Panc1 (cell line): ENCODE data around the gene SLC45A1. TPM values are rescaled to one million over a fixed set of nuclear protein-coding genes. Genes with fewer than 3 reads are reported as not detected.

Experiments
- ATAC-seq: fragments of 200-7000 bp; cut with Tn5 transposase; 2 replicates; pipeline ENCODE4 v1.9.1; 2020; ENCODE audit warnings: mild to moderate bottlenecking, moderate library complexity
- BruUV-seq: library from RNA; stranded (reverse); fragments of 400-500 nt; replicated peaks from 2 replicates; lab custom pipeline; 2021; lab: Mats Ljungman, UMichigan
- CTCF ChIA-PET: fragments of 300-600 bp; sonication (Branson Sonifier 250); formaldehyde crosslinking; loops from one replicate; lab custom pipeline; 2022; ENCODE audit warnings: antibody characterized with exemption; lab: Charles Lee
- POLR2A ChIA-PET: fragments of 300-600 bp; sonication (Branson Sonifier 250); formaldehyde crosslinking; loops from one replicate; lab custom pipeline; 2022; ENCODE audit warnings: antibody characterized with exemption; lab: Charles Lee
- DNase-seq: peaks from one replicate; pipeline ENCODE4 v3.0.0-alpha.2; 2010; ENCODE audit warnings: low read depth, low spot score
- H3K27ac ChIP-seq: 2 replicates; pipeline ENCODE4 v1.5.1; 2011; ENCODE audit warnings: mild to moderate bottlenecking, low read length, inconsistent platforms
- H3K27me3 ChIP-seq: fragments of 200-500 bp; sonication (Bioruptor generic); 2 replicates; pipeline ENCODE4 v1.6.0; 2014; ENCODE audit warnings: low read length, inconsistent platforms; ENCODE audit not compliant: control insufficient read depth, insufficient read depth
- H3K36me3 ChIP-seq: fragments of 200-500 bp; sonication (Bioruptor generic); 2 replicates; pipeline ENCODE4 v1.5.1; 2014; ENCODE audit warnings: inconsistent platforms, mild to moderate bottlenecking, low read length, moderate library complexity; ENCODE audit not compliant: control insufficient read depth, insufficient read depth
- H3K4me1 ChIP-seq: 2 replicates; pipeline ENCODE4 v1.5.1; 2011; ENCODE audit warnings: inconsistent platforms, mild to moderate bottlenecking, low read length, moderate library complexity; ENCODE audit not compliant: control insufficient read depth, insufficient read depth
- H3K4me3 ChIP-seq, 2 experiments: 2 replicates each; pipeline ENCODE4 v1.5.1; 2011 to 2012; ENCODE audit warnings: low read depth in 2 of 2, low read length in 2 of 2, mild to moderate bottlenecking in 2 of 2, inconsistent platforms in 1 of 2, moderate library complexity in 1 of 2
- H3K9me3 ChIP-seq: fragments of 200-500 bp; sonication (Bioruptor generic); 2 replicates; pipeline ENCODE4 v1.5.1; 2014; ENCODE audit warnings: low read depth, mild to moderate bottlenecking, inconsistent platforms, low read length, moderate library complexity; ENCODE audit not compliant: control insufficient read depth, insufficient read depth
- CTCF ChIP-seq: fragments of 450-650 bp; IDR thresholded peaks from 2 replicates; pipeline ENCODE4 v1.5.1; 2017; ENCODE audit warnings: mild to moderate bottlenecking
- POLR2AphosphoS5 ChIP-seq: IDR thresholded peaks from 2 replicates; pipeline ENCODE4 v1.6.1; 2012; ENCODE audit warnings: mild to moderate bottlenecking, low read depth, low read length, moderate library complexity
- REST ChIP-seq, 2 experiments: IDR thresholded peaks; 2 replicates each; pipeline ENCODE4 v1.6.1; 2011 to 2012; ENCODE audit warnings: low read depth in 2 of 2, control low read depth in 1 of 2, low read length in 1 of 2, mild to moderate bottlenecking in 1 of 2, moderate library complexity in 1 of 2; ENCODE audit not compliant: insufficient read depth in 1 of 2
- SIN3A ChIP-seq: IDR thresholded peaks from 2 replicates; pipeline ENCODE4 v1.6.1; 2012; ENCODE audit warnings: low read depth, mild to moderate bottlenecking, low read length, moderate library complexity, borderline replicate concordance; ENCODE audit not compliant: insufficient read depth
- TCF7L2 ChIP-seq: IDR thresholded peaks from 2 replicates; pipeline ENCODE4 v1.6.1; 2011; ENCODE audit warnings: mild to moderate bottlenecking, low read depth, low read length, inconsistent platforms
- in situ Hi-C: cut with HindIII; loops from 2 replicates; pipeline ENCODE4 v1.10.0; 2016; ENCODE audit warnings: low sequenced_read_pairs, low pct_unique_long_range_greater_than_20kb
- intact Hi-C: fragments of 100-400 bp; cut with micrococcal nuclease; formaldehyde crosslinking; loops from one replicate; pipeline ENCODE4 v1.10.0; 2022; ENCODE audit not compliant: unreplicated experiment
- total RNA-seq: library from RNA; stranded (reverse); gene quantifications from one replicate; pipeline ENCODE4 v1.2.1, GENCODE V29; 2021; ENCODE audit not compliant: unreplicated experiment

Gene SLC45A1
- total RNA-seq, 1 experiment from 2014 or later, result 11.3 TPM

GRCh38 chr1:8355439-8356255 is 37.7 kb downstream of the SLC45A1 start:
- in situ Hi-C loops, result no loop called here
- Histone ChIP-seq H3K36me3 (peaks cover 21% of the 10 kb centered on the region), H3K4me3 (no peak overlapping the region), H3K27me3 (no peaks in the 10 kb centered on the region), H3K27ac (no peak overlapping the region), H3K9me3 (no peaks in the 10 kb centered on the region), H3K4me1 (peaks cover 3% of the 10 kb centered on the region; the same call in 1 of the 2 replicates)
- ATAC-seq (no peak), DNase-seq (no peak)
- CTCF ChIA-PET, result no interaction called here
- POLR2A ChIA-PET, result no interaction called here
- intact Hi-C loops, result no loop called here
- no TSS peak for BruUV-seq
- TF ChIP-seq POLR2AphosphoS5 (no peak), REST (IDR thresholded peaks at IDR 0.05; ENCODE audit: insufficient read depth in 1 of 2, low read depth in 2 of 2, low read length in 1 of 2) (no peak), TCF7L2 (no peak), CTCF (no peak), SIN3A (no peak)

GRCh38 chr1:8356256-8357209 is 38.6 kb downstream of the SLC45A1 start:
- intact Hi-C loops (no loop called here), in situ Hi-C loops (no loop called here)
- no peak for TF ChIP-seq REST (IDR thresholded peaks at IDR 0.05; ENCODE audit: insufficient read depth in 1 of 2, low read depth in 2 of 2, low read length in 1 of 2)
- TF ChIP-seq SIN3A, result no peak
- TF ChIP-seq CTCF, result no peak
- TF ChIP-seq TCF7L2, result no peak
- no peak for TF ChIP-seq POLR2AphosphoS5
- H3K36me3 ChIP-seq, result peaks cover 21% of the 10 kb centered on the region
- CTCF ChIA-PET, result no interaction called here
- POLR2A ChIA-PET, result no interaction called here
- DNase-seq (no peak), ATAC-seq (no peak)
- H3K4me3 ChIP-seq, result no peak overlapping the region
- H3K27me3 ChIP-seq, result no peaks in the 10 kb centered on the region
- H3K4me1 ChIP-seq, result no peaks in the 10 kb centered on the region; the same call in 1 of the 2 replicates
- H3K9me3 ChIP-seq, result no peaks in the 10 kb centered on the region
- no peak overlapping the region for H3K27ac ChIP-seq
- no TSS peak for BruUV-seq
